Astrocyte of the hippocampus (primary cell): ENCODE measurements around the gene KIF21B.
"Not testable (repeated sequence)": the region's sequence is repeated elsewhere in the genome, so short reads cannot be mapped to it uniquely, and the experiment has no call there.

Experiments used
- DNase-seq: peaks from one replicate; pipeline ENCODE4 v3.0.0; 2011; ENCODE audit warnings: low read depth, low spot score

Gene KIF21B

DNA sequence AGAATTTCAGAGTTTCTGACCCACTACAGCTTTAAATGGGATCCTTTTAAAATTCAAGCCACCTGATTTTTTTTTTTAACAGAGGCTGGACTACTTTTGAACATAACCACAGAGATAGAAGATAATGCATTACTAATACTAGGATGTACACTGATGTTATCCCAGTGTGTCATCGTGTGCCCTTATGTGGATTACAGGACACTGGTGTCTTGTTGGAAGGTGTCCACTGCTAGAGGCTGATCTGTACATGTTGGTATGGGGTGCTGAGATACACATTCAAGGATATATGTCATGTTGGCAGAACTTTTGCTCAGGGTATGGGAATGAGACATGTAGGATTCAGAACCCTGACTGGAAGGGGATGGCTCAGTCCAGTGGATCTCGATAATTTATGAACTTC, 72.5 kb downstream of the KIF21B start:
- no peak for DNase-seq

DNA sequence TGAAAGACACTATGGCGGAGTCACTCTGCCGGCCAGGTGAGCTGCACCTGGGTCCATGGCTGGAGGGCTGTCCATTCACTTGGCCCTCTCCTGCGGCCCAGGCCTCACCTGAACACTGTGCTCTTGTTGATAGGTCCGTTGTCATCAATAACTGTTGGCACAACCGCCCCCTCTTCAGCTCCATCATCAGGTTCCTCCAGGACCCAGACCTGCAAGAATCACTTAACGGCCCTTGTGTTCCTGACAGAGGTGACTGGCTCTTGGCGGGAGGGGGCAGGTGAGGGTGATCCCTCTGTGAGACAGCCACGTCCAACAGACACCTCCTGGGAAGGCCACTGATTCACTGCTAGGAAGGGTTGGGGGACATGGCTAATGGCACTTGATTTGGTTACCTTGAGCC, 73.9 kb downstream of the KIF21B start:
- DNase-seq: no peak

DNA sequence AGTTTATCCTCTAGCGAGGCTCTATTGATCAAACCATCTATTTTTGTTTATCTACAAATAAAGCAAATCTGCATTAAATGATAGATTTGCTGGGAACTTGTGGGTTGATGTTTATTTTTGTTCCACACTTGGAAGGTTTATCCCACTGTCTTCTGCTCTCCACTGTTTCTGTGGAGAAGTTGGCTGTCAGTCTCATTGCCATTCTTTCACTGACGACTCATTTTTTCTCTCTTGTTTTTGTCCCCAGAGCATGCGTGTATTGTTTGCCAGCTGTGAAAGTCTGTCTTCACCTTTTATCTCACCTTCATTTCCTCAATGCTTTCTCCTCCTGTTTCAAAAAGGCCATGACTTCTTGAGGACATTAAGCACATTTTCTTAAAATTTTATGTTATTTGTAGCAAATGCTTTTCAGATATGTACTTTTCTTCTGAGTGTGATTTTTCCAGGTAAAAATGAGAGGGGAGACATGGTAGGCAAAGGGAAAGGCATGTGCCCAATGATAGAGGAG, 76.4 kb downstream of the KIF21B start:
- no peak for DNase-seq

DNA sequence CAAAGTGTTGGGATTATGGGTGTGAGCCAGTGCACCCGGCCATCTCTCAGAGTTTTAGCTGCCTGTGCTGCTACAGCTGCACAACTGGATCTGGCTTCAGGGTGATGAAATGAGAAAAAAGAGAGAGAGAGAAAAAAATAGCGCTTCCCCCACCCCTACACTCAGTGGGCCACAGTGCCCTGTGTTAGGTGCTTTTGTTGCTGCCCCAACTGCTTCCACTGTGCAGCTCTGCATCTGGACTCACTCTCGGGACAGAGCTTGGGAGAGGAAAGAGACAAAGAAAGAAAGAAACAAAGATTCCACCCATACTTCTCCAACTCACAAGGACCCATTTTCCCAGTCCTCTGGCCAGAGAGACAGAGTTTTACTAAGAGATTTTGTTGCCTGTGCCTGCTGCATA, 78.4 kb downstream of the KIF21B start:
- DNase-seq: no peak

DNA sequence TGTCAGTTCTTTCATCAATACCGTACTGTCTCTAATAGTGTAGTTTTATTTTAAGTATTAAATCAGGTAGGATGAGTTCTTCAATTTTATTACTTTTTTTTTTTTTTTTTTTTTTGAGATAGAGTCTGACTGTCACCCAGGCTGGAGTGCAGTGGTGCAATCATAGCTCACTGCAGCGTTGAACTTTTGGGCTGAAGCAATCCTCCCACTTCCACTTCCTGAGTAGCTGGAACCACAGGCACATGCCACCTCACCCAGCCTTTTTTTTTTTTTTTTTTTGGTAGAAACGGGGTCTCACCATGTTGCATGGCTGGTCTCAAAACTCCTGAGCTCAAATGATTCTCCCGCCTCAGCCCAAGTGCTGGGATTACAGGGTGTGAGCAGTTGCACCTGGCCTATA, 84.6 kb downstream of the KIF21B start:
- DNase-seq: no peak

DNA sequence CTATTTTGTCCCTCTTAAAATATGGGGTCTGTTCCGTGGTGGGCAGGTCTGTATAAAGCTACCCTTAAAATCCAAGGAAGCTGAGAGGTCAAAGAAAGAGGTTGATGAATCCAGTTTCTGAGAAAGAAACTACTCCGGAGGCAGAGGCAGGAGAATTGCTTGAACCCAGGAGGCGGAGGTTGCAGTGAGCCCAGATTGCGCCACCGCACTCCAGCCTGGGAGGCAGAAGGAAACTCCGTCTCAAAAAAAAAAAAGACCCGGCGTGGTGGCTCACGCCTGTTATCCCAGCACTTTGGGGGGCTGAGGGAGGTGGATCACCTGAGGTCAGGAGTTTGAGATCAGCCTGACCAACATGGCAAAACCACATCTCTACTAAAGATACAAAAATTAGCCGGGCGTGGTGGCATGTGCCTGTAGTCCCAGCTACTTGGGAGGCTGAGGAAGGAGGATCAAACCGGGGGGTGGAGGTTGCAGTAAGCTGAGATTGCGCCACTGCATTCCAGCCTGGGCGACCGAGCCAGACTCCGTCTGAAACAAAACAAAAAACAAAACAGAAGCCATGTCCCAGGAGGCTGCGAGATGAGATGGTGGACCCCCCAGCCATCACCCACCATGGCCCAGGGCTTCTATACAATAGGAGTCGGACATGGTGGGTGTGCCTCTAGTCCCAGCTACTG, 88.1 kb downstream of the KIF21B start:
- not testable (repeated sequence) for DNase-seq

DNA sequence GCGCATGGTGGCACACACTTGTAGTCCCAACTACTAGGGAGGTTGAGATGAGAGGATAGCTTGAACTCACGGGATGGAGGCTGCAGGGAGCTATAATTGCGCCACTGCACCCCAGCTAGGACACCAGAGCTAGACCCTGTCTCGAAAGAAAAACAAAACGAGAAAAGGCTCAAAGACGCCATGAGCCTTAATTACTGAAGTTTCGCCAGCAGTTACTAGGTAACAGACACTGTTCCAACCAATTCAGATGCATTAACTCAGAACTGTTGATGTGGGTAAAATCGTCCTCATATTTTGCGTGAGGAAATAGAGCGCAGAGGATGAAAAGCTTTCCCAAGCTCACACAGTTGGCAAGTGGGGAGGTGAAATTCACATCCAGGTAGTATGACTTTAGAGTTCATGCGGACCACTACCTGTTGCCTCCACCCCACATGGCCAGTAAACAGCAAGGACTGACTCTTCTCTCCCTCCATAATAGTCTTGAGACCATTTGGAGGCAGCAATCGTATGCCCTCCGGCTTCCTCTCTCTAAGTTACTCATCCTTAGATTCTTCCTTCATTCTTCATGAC, 88.8 kb downstream of the KIF21B start:
- DNase-seq: no peak

DNA sequence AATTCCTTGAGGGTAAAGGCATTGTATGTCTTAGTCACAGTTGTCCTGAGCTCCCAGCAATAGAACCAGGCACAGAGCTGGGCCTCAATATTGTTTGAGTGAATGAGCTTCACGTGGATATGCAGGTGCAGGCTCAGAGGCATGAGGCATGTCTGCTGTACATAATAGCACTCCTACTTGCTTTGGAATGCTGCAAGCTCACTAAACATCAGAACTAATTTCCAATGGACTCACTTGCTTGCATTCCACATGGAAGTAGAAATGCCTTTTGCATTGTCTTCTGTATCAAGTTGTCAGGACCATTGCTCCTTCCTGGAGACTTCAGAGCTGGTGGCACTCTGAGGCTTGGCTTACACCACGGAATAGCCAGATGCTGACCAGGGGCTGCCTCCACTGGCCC, 91.7 kb downstream of the KIF21B start:
- no peak for DNase-seq

DNA sequence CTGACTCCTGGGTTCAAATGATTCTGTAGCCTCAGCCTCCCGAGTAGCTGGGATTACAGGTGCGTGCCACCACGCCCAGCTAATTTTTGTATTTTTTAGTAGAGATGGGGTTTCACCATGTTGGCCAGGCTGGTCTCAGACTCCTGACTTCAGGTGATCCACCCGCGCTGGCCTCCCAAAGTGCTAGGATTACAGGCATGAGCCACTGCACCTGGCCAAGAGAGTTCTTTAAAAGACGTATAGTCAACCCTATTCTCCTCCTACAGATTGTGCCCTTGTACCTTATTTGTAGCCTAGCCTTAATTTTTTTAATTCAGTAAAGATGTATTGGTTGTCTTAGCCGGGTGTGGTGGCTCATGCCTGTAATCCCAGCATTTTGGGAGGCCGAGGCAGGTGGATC, 93.2 kb downstream of the KIF21B start:
- not testable (repeated sequence) for DNase-seq

DNA sequence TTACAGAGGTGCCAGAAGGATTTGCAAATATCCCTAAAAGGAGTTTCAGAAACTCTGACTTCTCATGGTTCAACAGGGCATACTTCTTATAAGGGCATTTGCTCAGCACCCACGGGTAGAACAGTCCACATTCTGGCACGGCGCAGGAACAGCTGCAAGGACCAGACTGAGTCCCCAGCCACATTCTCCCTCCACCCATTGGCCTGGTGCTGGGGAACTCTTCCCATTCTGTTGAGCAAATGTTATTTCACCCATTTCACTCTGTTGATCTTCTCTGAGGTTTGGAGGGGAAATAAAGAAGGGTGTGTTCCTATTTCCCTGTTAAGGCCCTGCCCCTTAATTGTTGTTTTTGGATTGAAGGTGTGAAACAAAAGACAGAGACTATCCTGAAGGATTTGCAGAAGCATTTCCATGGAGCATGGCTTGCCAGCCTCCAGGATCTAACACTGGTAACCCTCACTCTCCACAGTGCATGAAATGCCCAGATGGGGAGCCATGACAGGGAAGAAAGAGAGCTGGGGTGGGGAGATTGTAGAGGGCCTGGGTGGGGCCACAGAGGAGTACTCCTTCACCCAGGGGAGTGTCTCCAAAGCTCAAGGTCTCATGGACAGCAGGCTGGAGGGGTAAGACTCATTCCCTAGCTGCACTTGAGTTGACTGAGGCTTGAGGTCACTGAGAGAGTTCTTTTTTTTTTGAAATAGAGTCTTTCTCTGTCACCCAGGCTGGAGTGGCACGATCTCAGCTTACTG, 93.8 kb downstream of the KIF21B start:
- DNase-seq: no peak

DNA sequence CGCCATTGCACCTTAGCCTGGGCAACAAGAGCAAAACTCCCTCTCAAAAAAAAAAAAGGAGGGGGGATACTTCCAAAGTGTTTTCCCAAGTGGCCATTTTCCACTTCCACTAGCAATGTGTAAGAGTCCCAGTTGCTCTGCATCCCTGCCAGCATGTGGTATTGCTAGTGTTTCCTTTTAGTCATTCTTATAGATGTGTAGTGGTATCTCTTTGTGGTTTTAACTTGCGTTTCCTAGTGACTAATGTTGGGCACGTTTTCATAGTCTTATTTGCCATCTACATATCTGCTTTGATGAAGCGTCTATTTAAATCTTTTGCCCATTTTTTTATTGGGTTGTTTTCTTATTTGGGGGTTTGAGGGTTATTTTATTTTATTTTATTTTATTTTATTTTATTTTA, 97.7 kb downstream of the KIF21B start:
- DNase-seq: no peak

DNA sequence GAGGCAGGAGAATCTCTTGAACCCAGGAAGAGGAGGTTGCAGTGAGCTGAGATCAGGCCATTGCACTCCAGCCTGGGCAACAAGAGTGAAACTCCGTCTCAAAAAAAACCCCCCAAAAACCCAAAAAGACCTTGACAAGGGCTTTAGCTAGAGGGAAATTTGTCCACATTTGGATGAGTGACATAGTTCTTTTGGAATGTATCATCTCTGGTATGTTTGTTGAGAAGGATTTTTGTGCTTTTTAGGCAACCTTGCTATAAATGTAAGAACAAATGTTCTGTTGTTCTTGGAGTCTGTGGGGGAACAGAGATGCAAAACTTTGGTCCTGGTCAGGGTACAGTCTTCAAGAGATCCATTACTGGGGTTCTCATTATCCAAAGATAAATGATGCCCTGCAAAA, 99.9 kb downstream of the KIF21B start:
- peak; percentile 15 for DNase-seq

DNA sequence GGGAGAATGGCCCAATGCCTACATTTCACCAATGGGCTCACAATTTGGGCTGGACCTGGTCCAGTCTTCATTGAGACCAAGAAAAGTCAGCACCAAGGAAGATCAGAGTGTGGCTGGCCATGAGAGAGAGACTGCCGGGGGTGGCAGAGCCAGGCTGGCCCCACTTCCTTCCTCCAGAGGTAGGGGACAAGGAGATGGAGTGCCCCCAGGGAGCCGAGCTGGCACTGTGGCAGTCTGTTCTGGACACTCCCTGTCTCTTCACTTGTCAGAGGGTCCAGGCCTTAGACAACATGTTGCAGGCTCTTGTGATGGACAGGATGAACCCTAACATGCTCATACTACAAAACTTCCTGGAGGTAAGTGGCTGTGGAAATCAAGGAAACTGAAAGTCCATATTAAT, 101.1 kb downstream of the KIF21B start:
- DNase-seq: no peak

DNA sequence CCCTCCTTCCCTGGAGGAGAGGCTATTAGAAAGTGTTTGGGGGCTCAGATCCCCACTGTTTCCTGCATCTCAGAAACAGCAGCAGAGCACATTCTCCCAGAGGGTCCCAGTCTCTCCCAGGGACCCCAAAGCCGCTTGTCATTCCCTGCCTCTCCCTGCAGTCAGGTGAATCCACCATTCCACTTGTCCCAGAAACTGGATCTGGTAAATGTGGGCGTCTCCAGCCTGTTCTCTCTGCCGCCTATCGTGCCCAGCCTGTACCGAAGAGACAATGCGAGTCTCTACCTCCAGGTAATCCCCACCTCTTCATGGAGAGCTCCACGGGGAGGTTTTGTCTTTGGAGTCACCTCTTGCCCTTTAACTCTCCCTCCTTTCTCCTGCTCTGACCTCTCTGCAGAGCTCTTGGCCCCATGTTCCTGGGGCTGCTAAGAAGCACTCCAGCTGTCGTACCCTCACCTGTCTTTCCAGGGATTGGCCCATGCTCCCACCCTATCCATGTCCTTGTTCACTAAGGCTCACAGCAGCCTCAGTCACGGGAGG, 101.9 kb downstream of the KIF21B start:
- DNase-seq: no peak
